ENCODE measurements around the gene CORIN.
A peak's percentile ranks its signal among the peaks of the same experiment; 100 is the strongest.

CORIN gene

DNA sequence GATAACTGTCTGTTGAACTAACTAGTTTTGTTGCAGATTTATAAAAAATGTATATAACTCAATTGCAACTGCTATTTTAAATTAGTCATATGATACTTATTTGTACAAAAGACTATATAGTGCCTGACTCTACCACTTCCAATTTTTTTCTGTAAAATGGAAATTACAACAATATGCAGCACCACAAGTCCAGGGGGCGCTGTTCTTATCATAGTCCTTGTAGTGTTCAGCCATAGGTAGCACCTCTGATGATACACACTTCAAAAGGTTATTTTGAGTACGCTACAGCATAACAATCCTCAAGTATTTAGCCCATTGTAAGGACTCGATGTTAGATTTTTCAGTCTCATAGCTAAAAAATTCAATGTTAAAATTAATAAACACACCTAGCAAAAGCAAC, 174.9 kb downstream of the CORIN start:
- no peak overlapping the region for H3K4me3 ChIP-seq (ENCODE audit: control insufficient read depth, low read depth, low read length)
- DNase-seq (ENCODE audit: low read depth): no peak

DNA sequence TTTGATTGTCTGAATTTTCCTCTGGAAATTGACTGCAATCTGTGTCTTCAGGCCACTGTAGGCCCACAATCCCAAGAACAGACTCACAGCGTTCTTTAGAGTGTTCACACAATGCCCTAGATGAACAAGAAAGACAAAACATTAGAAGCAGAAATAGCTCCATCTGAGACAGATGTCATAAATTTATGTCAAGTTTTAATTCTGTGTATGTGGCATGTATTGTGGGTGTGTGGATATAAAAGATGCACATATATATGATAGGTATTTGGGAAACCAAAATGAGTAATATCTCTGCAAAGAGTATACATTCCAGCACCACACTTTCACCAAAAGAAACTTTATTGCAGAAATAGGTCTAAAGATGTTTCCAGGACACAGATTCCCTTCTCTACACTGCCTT, 176.1 kb downstream of the CORIN start:
- H3K4me3 ChIP-seq (ENCODE audit: control insufficient read depth, low read depth, low read length): no peak overlapping the region
- TF ChIP-seq, protein P1, sequence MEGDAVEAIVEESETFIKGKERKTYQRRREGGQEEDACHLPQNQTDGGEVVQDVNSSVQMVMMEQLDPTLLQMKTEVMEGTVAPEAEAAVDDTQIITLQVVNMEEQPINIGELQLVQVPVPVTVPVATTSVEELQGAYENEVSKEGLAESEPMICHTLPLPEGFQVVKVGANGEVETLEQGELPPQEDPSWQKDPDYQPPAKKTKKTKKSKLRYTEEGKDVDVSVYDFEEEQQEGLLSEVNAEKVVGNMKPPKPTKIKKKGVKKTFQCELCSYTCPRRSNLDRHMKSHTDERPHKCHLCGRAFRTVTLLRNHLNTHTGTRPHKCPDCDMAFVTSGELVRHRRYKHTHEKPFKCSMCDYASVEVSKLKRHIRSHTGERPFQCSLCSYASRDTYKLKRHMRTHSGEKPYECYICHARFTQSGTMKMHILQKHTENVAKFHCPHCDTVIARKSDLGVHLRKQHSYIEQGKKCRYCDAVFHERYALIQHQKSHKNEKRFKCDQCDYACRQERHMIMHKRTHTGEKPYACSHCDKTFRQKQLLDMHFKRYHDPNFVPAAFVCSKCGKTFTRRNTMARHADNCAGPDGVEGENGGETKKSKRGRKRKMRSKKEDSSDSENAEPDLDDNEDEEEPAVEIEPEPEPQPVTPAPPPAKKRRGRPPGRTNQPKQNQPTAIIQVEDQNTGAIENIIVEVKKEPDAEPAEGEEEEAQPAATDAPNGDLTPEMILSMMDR (conservative IDR thresholded peaks at IDR 0.05; ENCODE audit: control insufficient read depth, insufficient read depth, low read depth, low read length): no peak
- DNase-seq (ENCODE audit: low read depth): no peak

More for the DNA sequence above, 174.9 kb downstream of the CORIN start:
- TF ChIP-seq, protein P1 (conservative IDR thresholded peaks at IDR 0.05; ENCODE audit: control insufficient read depth, insufficient read depth, low read depth, low read length): peak; percentile 48

DNA sequence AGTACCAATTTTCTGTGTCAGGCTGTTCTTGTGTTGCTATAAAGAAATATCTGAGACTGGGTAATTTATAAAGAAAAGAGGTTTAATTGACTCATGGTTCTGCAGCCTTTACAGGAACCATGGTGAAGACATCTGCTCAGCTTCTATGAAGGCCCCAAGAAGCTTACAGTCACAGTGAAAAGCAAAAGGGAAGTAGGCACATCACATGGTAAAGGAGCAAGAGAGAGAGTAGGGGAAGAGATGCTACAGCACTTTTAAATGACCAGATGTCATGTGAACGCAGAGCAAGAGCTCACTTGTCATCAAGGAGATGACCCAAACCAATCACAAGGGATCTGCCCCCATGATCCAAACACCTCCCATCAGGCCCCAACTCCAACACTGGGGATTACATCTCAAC, 178.5 kb downstream of the CORIN start:
- no peak for DNase-seq (ENCODE audit: low read depth)
- TF ChIP-seq, protein P1 (conservative IDR thresholded peaks at IDR 0.05; ENCODE audit: control insufficient read depth, insufficient read depth, low read depth, low read length): no peak
- H3K4me3 ChIP-seq (ENCODE audit: control insufficient read depth, low read depth, low read length): no peak overlapping the region

DNA sequence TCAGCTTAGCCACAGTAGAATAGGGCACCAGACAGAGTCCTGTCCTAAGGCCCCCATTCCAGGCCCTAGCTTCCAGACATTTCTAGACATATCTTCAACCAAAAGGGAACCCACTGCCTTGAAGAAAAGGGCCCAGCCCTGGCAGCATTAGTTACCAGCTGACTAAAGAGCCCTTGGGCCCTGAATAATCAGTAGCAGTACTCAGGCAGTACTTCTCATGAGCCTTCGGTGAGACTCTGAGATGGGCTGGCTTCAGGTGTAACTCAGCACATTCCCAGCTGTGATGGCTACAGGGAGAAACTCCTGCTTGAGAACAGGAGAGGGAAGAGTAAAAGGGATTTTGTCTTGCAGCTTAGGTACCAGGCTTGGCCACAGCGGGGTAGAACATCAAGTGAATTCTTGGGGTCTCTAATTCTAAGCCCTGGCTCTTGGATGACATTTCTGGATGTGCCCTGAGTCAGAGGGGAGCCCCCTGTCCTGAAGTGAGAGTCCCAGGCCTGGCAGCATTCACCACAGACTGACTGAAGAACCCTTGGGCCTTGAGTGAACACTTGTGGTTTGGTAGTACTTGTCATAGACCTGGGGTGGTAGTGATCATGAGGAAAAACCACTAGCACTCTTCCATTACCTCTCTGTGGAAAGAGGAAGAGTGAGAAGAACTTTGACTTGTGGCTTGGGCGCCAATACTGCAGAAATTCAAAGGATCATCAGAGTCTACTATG, 182.7 kb downstream of the CORIN start:
- no peak overlapping the region for H3K4me3 ChIP-seq (ENCODE audit: control insufficient read depth, low read depth, low read length)
- no peak for DNase-seq (ENCODE audit: low read depth)
- TF ChIP-seq, protein P1 (conservative IDR thresholded peaks at IDR 0.05; ENCODE audit: control insufficient read depth, insufficient read depth, low read depth, low read length): no peak

DNA sequence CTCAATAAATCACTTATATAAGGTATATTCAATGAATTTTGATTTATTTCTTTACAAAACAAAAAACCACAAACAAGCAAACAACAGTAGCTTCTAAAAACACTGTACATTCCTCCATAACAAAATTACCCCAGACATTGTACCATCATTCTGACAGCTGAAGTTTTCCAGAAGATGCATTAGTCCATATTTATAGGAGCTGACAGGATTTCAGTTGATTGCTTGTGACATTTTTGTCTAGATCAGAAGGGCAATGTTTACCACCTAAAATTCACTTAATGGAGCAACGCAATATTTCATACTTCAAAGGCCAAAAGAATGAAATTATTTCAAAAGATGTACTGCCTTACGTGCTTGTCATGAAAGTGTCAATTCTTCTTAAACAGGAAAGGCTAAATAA, 185.8 kb downstream of the CORIN start:
- H3K4me3 ChIP-seq (ENCODE audit: control insufficient read depth, low read depth, low read length): no peak overlapping the region
- DNase-seq (ENCODE audit: low read depth): no peak
- TF ChIP-seq, protein P1 (conservative IDR thresholded peaks at IDR 0.05; ENCODE audit: control insufficient read depth, insufficient read depth, low read depth, low read length): no peak

DNA sequence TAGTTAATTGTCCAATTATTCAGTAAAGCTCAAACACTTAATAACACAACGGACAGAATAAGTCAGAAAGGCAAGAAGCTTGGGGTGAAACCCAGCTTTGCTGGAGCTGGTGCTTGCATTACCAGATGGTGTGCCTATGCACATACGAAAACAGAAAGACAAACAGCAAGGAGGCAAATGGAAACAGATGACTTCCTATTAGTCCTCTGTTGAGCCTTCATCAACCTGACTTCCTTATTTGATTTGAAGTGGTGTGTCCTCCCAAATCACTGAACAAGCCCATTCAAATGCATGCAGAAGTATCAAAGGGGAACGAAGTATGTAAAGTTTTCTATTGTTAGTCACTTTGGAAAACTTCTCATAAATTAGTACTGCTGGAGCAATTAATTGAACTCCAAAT, 186.6 kb downstream of the CORIN start:
- no peak overlapping the region for H3K4me3 ChIP-seq (ENCODE audit: control insufficient read depth, low read depth, low read length)
- DNase-seq (ENCODE audit: low read depth): no peak
- TF ChIP-seq, protein P1 (conservative IDR thresholded peaks at IDR 0.05; ENCODE audit: control insufficient read depth, insufficient read depth, low read depth, low read length): no peak
